HepG2 (cell line): ENCODE data around the gene TGM1. TPM values are rescaled to one million over a fixed set of nuclear protein-coding genes. Genes with fewer than 3 reads are reported as not detected.
A peak's percentile ranks its signal among the peaks of the same experiment; 100 is the strongest.
"Not testable (repeated sequence)": the region's sequence is repeated elsewhere in the genome, so short reads cannot be mapped to it uniquely, and the experiment has no call there.

ENCODE experiments used
- ATAC-seq: fragments of 200-7000 bp; cut with Tn5 transposase; 3 replicates; pipeline ENCODE4 v1.9.1; 2020; ENCODE audit warnings: mild to moderate bottlenecking, moderate library complexity
- BruUV-seq: library from RNA; stranded (reverse); fragments of 400-500 nt; replicated peaks from 2 replicates; lab custom pipeline; 2021; lab: Mats Ljungman, UMichigan
- CTCF ChIA-PET: fragments of 300-600 bp; formaldehyde crosslinking; extraction: SDS; loops from one replicate; lab custom pipeline; 2021; ENCODE audit warnings: low total read pairs, inconsistent platforms, low intra/inter-chr PET ratio; lab: Yijun Ruan, JAX
- POLR2A ChIA-PET: fragments of 350-600 bp; sonication (Branson Sonifier 250); formaldehyde crosslinking; loops from one replicate; lab custom pipeline; 2020; ENCODE audit warnings: antibody characterized with exemption, inconsistent platforms; lab: Yijun Ruan, JAX
- DNase-seq: peaks from one replicate; pipeline ENCODE4 v3.0.0-alpha.2; 2015; ENCODE audit warnings: low spot score
- FAIRE-seq: peaks from 3 replicates; lab custom pipeline; 2011; peaks lifted over from hg19 to GRCh38; lab: Jason Lieb, UNC
- H2AFZ ChIP-seq: one replicate; pipeline ENCODE4 v1.6.1; 2011; ENCODE audit warnings: low read length, inconsistent platforms
- H3K27ac ChIP-seq: fragments of 300-600 bp; 3 replicates; pipeline ENCODE4 v1.8.0; 2011; ENCODE audit warnings: mixed run types, mild to moderate bottlenecking, mixed read lengths, low read length, inconsistent platforms; ENCODE audit not compliant: insufficient read depth; ENCODE audit errors: extremely low read length
- H3K27me3 ChIP-seq, 2 experiments: fragments of 200-600 bp in 1 of 2; 2 replicates in 1 of 2; 3 replicates in 1 of 2; pipeline versions ENCODE4 v1.6.0 to v1.8.0; 2011; ENCODE audit warnings: low read length in 2 of 2, mild to moderate bottlenecking in 2 of 2, moderate library complexity in 2 of 2, inconsistent platforms in 1 of 2; ENCODE audit not compliant: insufficient read depth in 2 of 2, control insufficient read depth in 1 of 2
- H3K36me3 ChIP-seq, 2 experiments: fragments of 200-600 bp in 1 of 2; replicated peaks in 1 of 2; 2 replicates in 1 of 2; 3 replicates in 1 of 2; pipeline versions ENCODE4 v1.5.1 to v1.8.0; 2011; ENCODE audit warnings: low read length in 2 of 2, inconsistent platforms in 1 of 2; ENCODE audit not compliant: insufficient read depth in 2 of 2, control insufficient read depth in 1 of 2
- H3K4me1 ChIP-seq: 2 replicates; pipeline ENCODE4 v1.5.1; 2012; ENCODE audit warnings: low read length, inconsistent platforms; ENCODE audit not compliant: insufficient read depth
- H3K4me2 ChIP-seq: 2 replicates; pipeline ENCODE4 v1.6.0; 2011; ENCODE audit warnings: low read depth, low read length, inconsistent platforms
- H3K4me3 ChIP-seq, 3 experiments: fragments of 200-600 bp in 1 of 3; sonication (generic), shearing (Covaris generic) in 1 of 3; replicated peaks in 1 of 3; 2 replicates each; pipeline ENCODE4 v1.5.1; 2011 to 2016; ENCODE audit warnings: low read length in 3 of 3, inconsistent platforms in 2 of 3, low read depth in 2 of 3, mild to moderate bottlenecking in 2 of 3, control low read depth in 1 of 3, mixed read lengths in 1 of 3; ENCODE audit not compliant: insufficient read depth in 1 of 3
- H3K79me2 ChIP-seq: one replicate; pipeline ENCODE4 v1.6.1; 2011; ENCODE audit warnings: low read length, inconsistent platforms; ENCODE audit not compliant: insufficient read depth
- H3K9ac ChIP-seq: 2 replicates; pipeline ENCODE4 v1.6.0; 2011; ENCODE audit warnings: mild to moderate bottlenecking, low read depth, low read length, inconsistent platforms; ENCODE audit not compliant: insufficient read depth
- H3K9me3 ChIP-seq: 2 replicates; pipeline ENCODE4 v1.5.1; 2012; ENCODE audit warnings: mild to moderate bottlenecking, low read length
- H4K20me1 ChIP-seq: 2 replicates; pipeline ENCODE4 v1.6.0; 2011; ENCODE audit warnings: inconsistent platforms, mild to moderate bottlenecking, low read length, moderate library complexity; ENCODE audit not compliant: insufficient read depth
- ZMYM3 ChIP-seq: sonication (generic); formaldehyde crosslinking; IDR thresholded peaks from 2 replicates; pipeline ENCODE4 v1.5.1; 2020; ENCODE audit warnings: mild to moderate bottlenecking, missing genetic modification reagents
- ZNF121 ChIP-seq: sonication (generic); formaldehyde crosslinking; IDR thresholded peaks from 2 replicates; pipeline ENCODE4 v1.5.0; 2020; ENCODE audit warnings: mild to moderate bottlenecking, missing genetic modification reagents
- ZNF280B ChIP-seq: sonication (generic); formaldehyde crosslinking; IDR thresholded peaks from 2 replicates; pipeline ENCODE4 v1.5.0; 2020; ENCODE audit warnings: missing genetic modification reagents, mild to moderate bottlenecking, borderline replicate concordance
- WGBS: methylation state at CpG from one replicate; pipeline ENCODE4 v1.1.6; 2017; ENCODE audit warnings: low lambda C conversion rate; 5-methylcytosine and 5-hydroxymethylcytosine counted together
- in situ Hi-C: cut with HindIII; loops from 2 replicates; pipeline ENCODE4 v1.10.0; 2017; ENCODE audit warnings: low pct_unique_long_range_greater_than_20kb; ENCODE audit not compliant: extremely low pct_ligation_motif_present
- intact Hi-C: fragments of 100-400 bp; cut with micrococcal nuclease; formaldehyde crosslinking; loops from one replicate; pipeline ENCODE4 v1.10.0; 2022; ENCODE audit not compliant: unreplicated experiment
- polyA plus RNA-seq, 8 experiments: library from polyadenylated mRNA; depleted of rRNA in 3 of 8; stranded (reverse) in 7 of 8; unstranded in 1 of 8; fragments of >200 nt; fragmentation: Illumina TruSeq in 4 of 8; extraction: Trizol in 4 of 8; gene quantifications; 2 replicates each; pipeline versions ENCODE4 v1.2.1 to v1.2.3, GENCODE V29; 2011 to 2016; ENCODE audit warnings: low read depth in 4 of 8, missing spikeins in 1 of 8, mixed read lengths in 1 of 8; ENCODE audit not compliant: insufficient read depth in 1 of 8
- total RNA-seq, 5 experiments: library from RNA; depleted of rRNA; stranded (reverse); fragments of >200 nt; fragmentation: Illumina TruSeq; extraction: Trizol; gene quantifications; 2 replicates each; pipeline ENCODE4 v1.2.3, GENCODE V29; 2016; ENCODE audit warnings: low read depth in 1 of 5
- TF ChIP-seq, protein P1 (sequence below), 2 experiments: fragments of 450-650 bp in 1 of 2; sonication (generic) in 1 of 2; formaldehyde crosslinking in 1 of 2; IDR thresholded peaks; 2 replicates each; pipeline versions ENCODE4 v1.6.1 to v1.8.0; 2016 to 2022; ENCODE audit warnings: antibody characterized with exemption in 1 of 2, mild to moderate bottlenecking in 1 of 2, missing genetic modification reagents in 1 of 2

TGM1 gene
- total and polyA plus RNA-seq, 2 of the 13 experiments (the other 11 are each of a cell fraction or from before 2014, with no cell fraction given), result 3.2 to 10.6 TPM

GRCh38 chr14:24222987-24223386, 40.0 kb downstream of the TGM1 start:
- POLR2A ChIA-PET, result interaction anchor here (0.6 to 4.4 kb wide), 6 partner anchors 9 to 207 kb away, joined by 3 to 21 read pairs (median 3); partner anchors contain the start of genes CHMP4A, CIDEB, DHRS1 and NOP9
- peak; percentile 30; the same call in 2 of the 3 replicates for ATAC-seq
- FAIRE-seq, H3K4me3 ChIP-seq: not testable (repeated sequence)
- TF ChIP-seq ZNF121 (CRISPR knock-in tag) (peak; percentile 75; the same call in 1 of the 2 replicates), ZMYM3 (peak; percentile 52), ZNF280B (CRISPR knock-in tag) (peak; percentile 72; the same call in 1 of the 2 replicates)
- TF ChIP-seq, protein P1, sequence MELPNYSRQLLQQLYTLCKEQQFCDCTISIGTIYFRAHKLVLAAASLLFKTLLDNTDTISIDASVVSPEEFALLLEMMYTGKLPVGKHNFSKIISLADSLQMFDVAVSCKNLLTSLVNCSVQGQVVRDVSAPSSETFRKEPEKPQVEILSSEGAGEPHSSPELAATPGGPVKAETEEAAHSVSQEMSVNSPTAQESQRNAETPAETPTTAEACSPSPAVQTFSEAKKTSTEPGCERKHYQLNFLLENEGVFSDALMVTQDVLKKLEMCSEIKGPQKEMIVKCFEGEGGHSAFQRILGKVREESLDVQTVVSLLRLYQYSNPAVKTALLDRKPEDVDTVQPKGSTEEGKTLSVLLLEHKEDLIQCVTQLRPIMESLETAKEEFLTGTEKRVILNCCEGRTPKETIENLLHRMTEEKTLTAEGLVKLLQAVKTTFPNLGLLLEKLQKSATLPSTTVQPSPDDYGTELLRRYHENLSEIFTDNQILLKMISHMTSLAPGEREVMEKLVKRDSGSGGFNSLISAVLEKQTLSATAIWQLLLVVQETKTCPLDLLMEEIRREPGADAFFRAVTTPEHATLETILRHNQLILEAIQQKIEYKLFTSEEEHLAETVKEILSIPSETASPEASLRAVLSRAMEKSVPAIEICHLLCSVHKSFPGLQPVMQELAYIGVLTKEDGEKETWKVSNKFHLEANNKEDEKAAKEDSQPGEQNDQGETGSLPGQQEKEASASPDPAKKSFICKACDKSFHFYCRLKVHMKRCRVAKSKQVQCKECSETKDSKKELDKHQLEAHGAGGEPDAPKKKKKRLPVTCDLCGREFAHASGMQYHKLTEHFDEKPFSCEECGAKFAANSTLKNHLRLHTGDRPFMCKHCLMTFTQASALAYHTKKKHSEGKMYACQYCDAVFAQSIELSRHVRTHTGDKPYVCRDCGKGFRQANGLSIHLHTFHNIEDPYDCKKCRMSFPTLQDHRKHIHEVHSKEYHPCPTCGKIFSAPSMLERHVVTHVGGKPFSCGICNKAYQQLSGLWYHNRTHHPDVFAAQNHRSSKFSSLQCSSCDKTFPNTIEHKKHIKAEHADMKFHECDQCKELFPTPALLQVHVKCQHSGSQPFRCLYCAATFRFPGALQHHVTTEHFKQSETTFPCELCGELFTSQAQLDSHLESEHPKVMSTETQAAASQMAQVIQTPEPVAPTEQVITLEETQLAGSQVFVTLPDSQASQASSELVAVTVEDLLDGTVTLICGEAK (IDR thresholded peaks at IDR 0.05), result not testable (repeated sequence)
- TF ChIP-seq, protein P1 (CRISPR knock-in tag; IDR thresholded peaks at IDR 0.05), result 0 out of 2 replicates have a peak, but pooled peaks have one; percentile 39
- TF ChIP-seq, all 625 proteins: peak for 4; not testable (repeated sequence) for 621
- H2AFZ ChIP-seq, H3K9ac ChIP-seq, BruUV-seq, in situ Hi-C loops, H3K27ac ChIP-seq, CTCF ChIA-PET, H3K9me3 ChIP-seq, H3K27me3 ChIP-seq, H4K20me1 ChIP-seq, DNase-seq, intact Hi-C loops, H3K4me2 ChIP-seq: not testable (repeated sequence)
- Histone ChIP-seq H3K36me3 (peaks cover 4 to 12% of the 10 kb centered on the region in 2 experiments; a peak in 4 of 5 replicates), H3K79me2 (peaks cover 69% of the 10 kb centered on the region), H3K4me1 (peaks cover 10% of the 10 kb centered on the region; the same call in 1 of the 2 replicates)
- WGBS, result 96% methylated on average over 4 of the region's 4 CpGs
